Measurements from ENCODE around the gene LAMA3. TPM values are rescaled to one million over a fixed set of nuclear protein-coding genes. Genes with fewer than 3 reads are reported as not detected.

The LAMA3 gene
- total RNA-seq, 1 donor from 2014 or later: 0.47 TPM

DNA sequence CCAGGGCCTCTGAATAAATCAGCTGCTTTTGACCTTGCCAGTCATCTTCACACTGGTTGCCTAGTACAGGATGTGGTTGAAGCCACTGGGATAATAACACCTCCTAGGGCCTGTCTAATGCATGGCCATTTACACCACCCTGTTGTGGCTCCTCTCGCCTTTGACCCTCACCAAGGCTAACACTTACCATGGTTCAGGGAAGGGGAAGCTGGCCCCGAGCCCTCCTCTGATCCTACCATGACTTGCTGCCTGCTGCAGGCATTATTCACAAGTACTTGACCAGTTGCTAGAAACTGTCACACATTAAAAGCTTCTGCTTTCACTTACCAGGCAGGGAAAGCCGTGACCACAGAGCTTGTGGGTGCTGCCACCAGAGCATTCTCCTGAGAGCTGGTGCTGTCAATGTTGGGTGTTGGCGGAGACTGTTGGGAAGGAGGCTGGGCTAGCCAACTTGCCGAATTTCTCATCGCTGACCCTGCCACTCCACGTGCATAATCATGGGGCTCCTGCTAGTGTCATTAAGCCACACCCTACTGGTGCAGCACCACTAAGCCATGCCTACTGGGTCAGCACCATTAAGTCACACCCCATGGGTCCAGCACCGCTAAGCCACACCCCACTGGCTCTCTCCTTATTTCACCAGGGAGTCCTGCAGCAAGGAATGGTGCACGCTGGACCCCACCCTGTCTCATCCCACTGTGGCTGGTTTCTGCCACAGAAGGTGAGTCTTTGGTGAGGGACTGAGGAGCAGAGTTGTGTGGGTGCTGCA, 278.3 kb downstream of the LAMA3 start:
- Histone ChIP-seq H3F3A (ENCODE audit: low read depth) (peaks cover 9% of the 10 kb centered on the region), H3K27me3 (no peaks in the 10 kb centered on the region), H3K4me2 (no peak overlapping the region), H3K79me2 (ENCODE audit: low read depth) (no peaks in the 10 kb centered on the region), H2AFZ (replicated peaks) (no peak overlapping the region), H4K20me1 (ENCODE audit: low read depth) (no peaks in the 10 kb centered on the region), H3K9me3 (ENCODE audit: low read depth) (no peaks in the 10 kb centered on the region), H3K36me3 (no peaks in the 10 kb centered on the region), H3K27ac (no peak overlapping the region), H3K9ac (no peak overlapping the region), H3K4me1 (peaks cover 9% of the 10 kb centered on the region), H3K4me3 (no peak overlapping the region)
- H3K27me3 Mint-ChIP-seq (ENCODE audit: insufficient read depth, low read depth): peaks cover 3% of the 10 kb centered on the region
- H3K4me1 Mint-ChIP-seq: peaks cover 11% of the 10 kb centered on the region
- DNase-seq (ENCODE audit: low spot score): no peak
- H3K36me3 Mint-ChIP-seq: no peaks in the 10 kb centered on the region
- peaks cover 2% of the 10 kb centered on the region for H3K9me3 Mint-ChIP-seq
- H3K27ac Mint-ChIP-seq: no peak overlapping the region
- H3K4me3 Mint-ChIP-seq: no peak overlapping the region
- TF ChIP-seq CTCF (IDR thresholded peaks at IDR 0.05): no peak
- no peak for TF ChIP-seq EZH2 (IDR thresholded peaks at IDR 0.05)
- no peak for TF ChIP-seq EZH2phosphoT487 (IDR thresholded peaks at IDR 0.05)

GRCh38 chr18:23968638-23969604, 279.7 kb downstream of the LAMA3 start:
- no peak overlapping the region for H3K4me3 Mint-ChIP-seq
- Histone ChIP-seq H3K27me3 (no peaks in the 10 kb centered on the region), H3K9ac (no peak overlapping the region), H3K27ac (no peak overlapping the region), H3K4me2 (no peak overlapping the region), H3F3A (ENCODE audit: low read depth) (peaks cover 9% of the 10 kb centered on the region), H3K4me1 (peaks cover 9% of the 10 kb centered on the region), H3K4me3 (no peak overlapping the region), H3K9me3 (ENCODE audit: low read depth) (no peaks in the 10 kb centered on the region), H2AFZ (replicated peaks) (no peak overlapping the region), H3K79me2 (ENCODE audit: low read depth) (no peaks in the 10 kb centered on the region), H4K20me1 (ENCODE audit: low read depth) (no peaks in the 10 kb centered on the region), H3K36me3 (no peaks in the 10 kb centered on the region)
- no peaks in the 10 kb centered on the region for H3K36me3 Mint-ChIP-seq
- H3K27ac Mint-ChIP-seq: no peak overlapping the region
- H3K27me3 Mint-ChIP-seq (ENCODE audit: insufficient read depth, low read depth): peaks cover 3% of the 10 kb centered on the region
- TF ChIP-seq CTCF (IDR thresholded peaks at IDR 0.05): no peak
- no peak for TF ChIP-seq EZH2 (IDR thresholded peaks at IDR 0.05)
- no peak for TF ChIP-seq EZH2phosphoT487 (IDR thresholded peaks at IDR 0.05)
- H3K9me3 Mint-ChIP-seq: peaks cover 2% of the 10 kb centered on the region
- no peak for DNase-seq (ENCODE audit: low spot score)
- peaks cover 11% of the 10 kb centered on the region for H3K4me1 Mint-ChIP-seq

DNA sequence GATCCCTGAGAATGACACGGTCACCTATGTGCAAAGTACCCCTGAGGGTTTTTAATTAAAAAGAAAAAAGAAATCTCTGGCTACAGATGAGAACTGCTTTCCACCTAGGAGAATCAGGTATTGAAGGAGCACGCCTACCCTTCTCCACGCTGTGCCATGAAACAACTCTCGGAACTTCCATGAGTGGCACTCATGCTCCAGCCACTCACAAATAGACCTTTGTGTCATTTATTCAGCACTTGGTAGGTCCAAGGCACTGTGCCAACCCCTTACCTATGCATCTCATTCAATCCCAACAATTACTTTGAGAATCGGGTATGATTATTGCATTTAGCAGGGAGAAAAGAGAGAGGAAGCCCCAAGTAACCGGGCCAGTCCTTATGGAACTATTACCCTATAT, 280.4 kb downstream of the LAMA3 start:
- TF ChIP-seq EZH2 (IDR thresholded peaks at IDR 0.05) (no peak), EZH2phosphoT487 (IDR thresholded peaks at IDR 0.05) (no peak), CTCF (IDR thresholded peaks at IDR 0.05) (no peak)
- no peaks in the 10 kb centered on the region for H3K9me3 ChIP-seq (ENCODE audit: low read depth)
- peaks cover 6% of the 10 kb centered on the region for H3K9me3 Mint-ChIP-seq
- no peaks in the 10 kb centered on the region for H3K27me3 ChIP-seq
- H3K4me3 ChIP-seq: no peak overlapping the region
- H2AFZ ChIP-seq (replicated peaks): no peak overlapping the region
- no peaks in the 10 kb centered on the region for H3K79me2 ChIP-seq (ENCODE audit: low read depth)
- peaks cover 9% of the 10 kb centered on the region for H3F3A ChIP-seq (ENCODE audit: low read depth)
- no peak overlapping the region for H3K4me2 ChIP-seq
- no peaks in the 10 kb centered on the region for H3K36me3 ChIP-seq
- H3K27me3 Mint-ChIP-seq (ENCODE audit: insufficient read depth, low read depth): peaks cover 3% of the 10 kb centered on the region
- H4K20me1 ChIP-seq (ENCODE audit: low read depth): no peaks in the 10 kb centered on the region
- H3K27ac Mint-ChIP-seq: no peak overlapping the region
- no peak overlapping the region for H3K27ac ChIP-seq
- DNase-seq (ENCODE audit: low spot score): no peak
- H3K4me1 ChIP-seq: peaks cover 9% of the 10 kb centered on the region
- no peak overlapping the region for H3K9ac ChIP-seq
- H3K4me3 Mint-ChIP-seq: no peak overlapping the region
- peaks cover 11% of the 10 kb centered on the region for H3K4me1 Mint-ChIP-seq
- no peaks in the 10 kb centered on the region for H3K36me3 Mint-ChIP-seq

All from neural progenitor cell (in vitro differentiated cells).